Naive B cell (primary cell): ENCODE data around the gene M1AP. TPM values are rescaled to one million over a fixed set of nuclear protein-coding genes. Genes with fewer than 3 reads are reported as not detected.
A peak's percentile ranks its signal among the peaks of the same experiment; 100 is the strongest.

ENCODE experiments used
- ATAC-seq, 2 donors: fragments of 150-1000 bp; cut with Tn5 transposase; 2 replicates each; pipeline ENCODE4 v1.10.0; 2021; ENCODE audit warnings: low read depth in 2 of 2, mild to moderate bottlenecking in 2 of 2, moderate library complexity in 2 of 2
- DNase-seq: peaks from one replicate; pipeline ENCODE4 v3.0.0; 2022
- H3K27ac Mint-ChIP-seq, 6 donors: one replicate each; pipeline ENCODE4 v1.8.0; 2020 to 2022; ENCODE audit warnings: mild to moderate bottlenecking in 6 of 6, mixed read lengths in 6 of 6, moderate library complexity in 5 of 6, inconsistent platforms in 2 of 6
- H3K27me3 Mint-ChIP-seq, 3 donors: one replicate each; pipeline ENCODE4 v1.8.0; 2021 to 2022; ENCODE audit warnings: mixed read lengths in 3 of 3, mild to moderate bottlenecking in 1 of 3
- H3K36me3 Mint-ChIP-seq, 2 donors: one replicate each; pipeline ENCODE4 v1.8.0; 2020 to 2022; ENCODE audit warnings: mixed read lengths in 2 of 2, inconsistent platforms in 1 of 2, mild to moderate bottlenecking in 1 of 2
- H3K4me1 Mint-ChIP-seq, 3 donors: one replicate each; pipeline ENCODE4 v1.8.0; 2020 to 2022; ENCODE audit warnings: mixed read lengths in 3 of 3, inconsistent platforms in 1 of 3, mild to moderate bottlenecking in 1 of 3, moderate library complexity in 1 of 3
- H3K4me3 Mint-ChIP-seq, 8 donors: one replicate each; pipeline ENCODE4 v1.8.0; 2020 to 2022; ENCODE audit warnings: mild to moderate bottlenecking in 8 of 8, mixed read lengths in 8 of 8, moderate library complexity in 8 of 8, inconsistent platforms in 2 of 8
- H3K9me3 Mint-ChIP-seq, 7 donors: one replicate each; pipeline ENCODE4 v1.8.0; 2020 to 2022; ENCODE audit warnings: mixed read lengths in 7 of 7, mild to moderate bottlenecking in 5 of 7, inconsistent platforms in 2 of 7, moderate library complexity in 1 of 7
- polyA plus RNA-seq, 6 donors: library from polyadenylated mRNA; unstranded; fragments of 300-500 nt; fragmentation: Illumina TruSeq; gene quantifications; one replicate each; pipeline ENCODE4 v1.2.3, GENCODE V29; 2021; ENCODE audit warnings: low read depth in 6 of 6

M1AP gene
- polyA plus RNA-seq, 6 donors from 2014 or later, result not detected

- H3K4me1 Mint-ChIP-seq, result peaks cover 20 to 36% (median 31%) of the 10 kb centered on the region in 3 donors
- H3K36me3 Mint-ChIP-seq, result no peaks in the 10 kb centered on the region
- peaks cover 0 to 13% (median 11%) of the 10 kb centered on the region in 3 donors for H3K27me3 Mint-ChIP-seq
- H3K27ac Mint-ChIP-seq, result peak overlapping the region in 1 of 6 donors; percentile 57
- H3K9me3 Mint-ChIP-seq, result peaks cover 0 to 2% (median 0%) of the 10 kb centered on the region in 7 donors
- H3K4me3 Mint-ChIP-seq, result no peak overlapping the region
- no peak for ATAC-seq
- DNase-seq, result no peak
Measured at GRCh38 chr2:74578408-74578807, 69.7 kb downstream of the M1AP start.

GRCh38 chr2:74577448-74577847, 70.7 kb downstream of the M1AP start:
- H3K27ac Mint-ChIP-seq, result peak overlapping the region in 2 of 6 donors; percentile 33 to 44

GRCh38 chr2:74576863-74577229, 71.3 kb downstream of the M1AP start:
- H3K27ac Mint-ChIP-seq, result peak overlapping the region in 2 of 6 donors; percentile 15 to 33
- peaks cover 0 to 13% (median 11%) of the 10 kb centered on the region in 3 donors for H3K27me3 Mint-ChIP-seq
- peaks cover 20 to 38% (median 31%) of the 10 kb centered on the region in 3 donors for H3K4me1 Mint-ChIP-seq
- DNase-seq, result no peak
- ATAC-seq, result peak in 1 of 2 donors; percentile 48
- H3K4me3 Mint-ChIP-seq, result peak overlapping the region in 1 of 8 donors; percentile 30
- H3K9me3 Mint-ChIP-seq, result peaks cover 0 to 2% (median 0%) of the 10 kb centered on the region in 7 donors
- no peaks in the 10 kb centered on the region for H3K36me3 Mint-ChIP-seq

More at GRCh38 chr2:74577448-74577847, 70.7 kb downstream of the M1AP start:
- Mint-ChIP-seq H3K4me1 (peaks cover 20 to 38% (median 31%) of the 10 kb centered on the region in 3 donors), H3K27me3 (peaks cover 0 to 13% (median 11%) of the 10 kb centered on the region in 3 donors), H3K4me3 (no peak overlapping the region), H3K36me3 (no peaks in the 10 kb centered on the region), H3K9me3 (peaks cover 0 to 2% (median 0%) of the 10 kb centered on the region in 7 donors)
- DNase-seq (no peak), ATAC-seq (no peak)

- H3K4me3 Mint-ChIP-seq, result peak overlapping the region in 1 of 8 donors; percentile 30
- peaks cover 20 to 38% (median 31%) of the 10 kb centered on the region in 3 donors for H3K4me1 Mint-ChIP-seq
- peaks cover 0 to 2% (median 0%) of the 10 kb centered on the region in 7 donors for H3K9me3 Mint-ChIP-seq
- no peaks in the 10 kb centered on the region for H3K36me3 Mint-ChIP-seq
- DNase-seq (no peak), ATAC-seq (no peak)
- H3K27ac Mint-ChIP-seq, result peak overlapping the region in 2 of 6 donors; percentile 15 to 33
- H3K27me3 Mint-ChIP-seq, result peaks cover 0 to 12% (median 10%) of the 10 kb centered on the region in 3 donors
Measured at GRCh38 chr2:74576211-74576862, 71.8 kb downstream of the M1AP start.

GRCh38 chr2:74575320-74575719, 72.8 kb downstream of the M1AP start:
- H3K27ac Mint-ChIP-seq, result no peak overlapping the region
- peaks cover 20 to 38% (median 31%) of the 10 kb centered on the region in 3 donors for H3K4me1 Mint-ChIP-seq
- peaks cover 0 to 2% (median 0%) of the 10 kb centered on the region in 7 donors for H3K9me3 Mint-ChIP-seq
- no peaks in the 10 kb centered on the region for H3K36me3 Mint-ChIP-seq
- no peak overlapping the region for H3K4me3 Mint-ChIP-seq
- ATAC-seq, result no peak
- no peak for DNase-seq
- H3K27me3 Mint-ChIP-seq, result peaks cover 0 to 6% (median 5%) of the 10 kb centered on the region in 3 donors

GRCh38 chr2:74573747-74574562, 74.2 kb downstream of the M1AP start:
- H3K36me3 Mint-ChIP-seq, result no peaks in the 10 kb centered on the region
- peaks cover 26 to 42% (median 31%) of the 10 kb centered on the region in 3 donors for H3K4me1 Mint-ChIP-seq
- peak overlapping the region; percentile 2 to 88 (median 36) for H3K27ac Mint-ChIP-seq
- DNase-seq (peak; percentile 41), ATAC-seq (peak; percentile 68 to 71)
- H3K9me3 Mint-ChIP-seq, result peaks cover 0 to 2% (median 0%) of the 10 kb centered on the region in 7 donors
- H3K27me3 Mint-ChIP-seq, result no peaks in the 10 kb centered on the region
- H3K4me3 Mint-ChIP-seq, result peak overlapping the region; percentile 63 to 89 (median 78)

GRCh38 chr2:74572178-74572925, 75.8 kb downstream of the M1AP start:
- no peak for ATAC-seq
- peak overlapping the region in 5 of 8 donors; percentile 12 to 80 (median 20) for H3K4me3 Mint-ChIP-seq
- H3K36me3 Mint-ChIP-seq, result no peaks in the 10 kb centered on the region
- peak overlapping the region in 2 of 6 donors; percentile 40 to 57 for H3K27ac Mint-ChIP-seq
- no peaks in the 10 kb centered on the region for H3K27me3 Mint-ChIP-seq
- DNase-seq, result no peak
- H3K4me1 Mint-ChIP-seq, result peaks cover 22 to 41% (median 34%) of the 10 kb centered on the region in 3 donors
- peaks cover 0 to 2% (median 0%) of the 10 kb centered on the region in 7 donors for H3K9me3 Mint-ChIP-seq

- no peak overlapping the region for H3K4me3 Mint-ChIP-seq
- no peak overlapping the region for H3K27ac Mint-ChIP-seq
- H3K36me3 Mint-ChIP-seq, result no peaks in the 10 kb centered on the region
- peaks cover 0 to 2% (median 0%) of the 10 kb centered on the region in 7 donors for H3K9me3 Mint-ChIP-seq
- ATAC-seq (peak; percentile 90), DNase-seq (peak; percentile 50)
- H3K4me1 Mint-ChIP-seq, result peaks cover 19 to 29% (median 23%) of the 10 kb centered on the region in 3 donors
- no peaks in the 10 kb centered on the region for H3K27me3 Mint-ChIP-seq
Measured at GRCh38 chr2:74571058-74571457, 77.1 kb downstream of the M1AP start.

GRCh38 chr2:74569686-74570085, 78.4 kb downstream of the M1AP start:
- no peak for ATAC-seq
- no peak overlapping the region for H3K27ac Mint-ChIP-seq
- peaks cover 18 to 21% (median 21%) of the 10 kb centered on the region in 3 donors for H3K4me1 Mint-ChIP-seq
- DNase-seq, result no peak
- H3K9me3 Mint-ChIP-seq, result peaks cover 0 to 1% (median 0%) of the 10 kb centered on the region in 7 donors
- H3K27me3 Mint-ChIP-seq, result no peaks in the 10 kb centered on the region
- H3K4me3 Mint-ChIP-seq, result peak overlapping the region in 1 of 8 donors; percentile 49
- H3K36me3 Mint-ChIP-seq, result no peaks in the 10 kb centered on the region

- ATAC-seq (no peak), DNase-seq (no peak)
- Mint-ChIP-seq H3K9me3 (no peaks in the 10 kb centered on the region), H3K27ac (no peak overlapping the region), H3K4me3 (no peak overlapping the region), H3K4me1 (peaks cover 6 to 8% (median 7%) of the 10 kb centered on the region in 3 donors), H3K36me3 (no peaks in the 10 kb centered on the region), H3K27me3 (no peaks in the 10 kb centered on the region)
Measured at GRCh38 chr2:74567881-74568280, 80.2 kb downstream of the M1AP start.

GRCh38 chr2:74566754-74567085, 81.4 kb downstream of the M1AP start:
- peaks cover 0 to 7% (median 0%) of the 10 kb centered on the region in 3 donors for H3K27me3 Mint-ChIP-seq
- no peaks in the 10 kb centered on the region for H3K9me3 Mint-ChIP-seq
- no peak overlapping the region for H3K27ac Mint-ChIP-seq
- ATAC-seq (no peak), DNase-seq (no peak)
- no peaks in the 10 kb centered on the region for H3K36me3 Mint-ChIP-seq
- no peak overlapping the region for H3K4me3 Mint-ChIP-seq
- H3K4me1 Mint-ChIP-seq, result peaks cover 6 to 10% (median 8%) of the 10 kb centered on the region in 3 donors

- H3K27me3 Mint-ChIP-seq, result peaks cover 0 to 10% (median 0%) of the 10 kb centered on the region in 3 donors
- DNase-seq, result no peak
- no peaks in the 10 kb centered on the region for H3K36me3 Mint-ChIP-seq
- H3K27ac Mint-ChIP-seq, result peak overlapping the region in 1 of 6 donors; percentile 25
- ATAC-seq, result no peak
- H3K4me1 Mint-ChIP-seq, result peaks cover 6 to 10% (median 8%) of the 10 kb centered on the region in 3 donors
- no peak overlapping the region for H3K4me3 Mint-ChIP-seq
- H3K9me3 Mint-ChIP-seq, result no peaks in the 10 kb centered on the region
Measured at GRCh38 chr2:74566076-74566753, 81.9 kb downstream of the M1AP start.
